Pulmonary artery endothelial cell (primary cell): ENCODE results near the gene FDX1. TPM values are rescaled to one million over a fixed set of nuclear protein-coding genes. Genes with fewer than 3 reads are reported as not detected.
A peak's percentile ranks its signal among the peaks of the same experiment; 100 is the strongest.

ENCODE experiments used
- DNase-seq: peaks from one replicate; pipeline ENCODE4 v3.0.0-alpha.2; 2011; ENCODE audit warnings: low read depth, low spot score
- total RNA-seq: library from RNA; depleted of rRNA; stranded (reverse); fragments of >200 nt; gene quantifications from 2 replicates; pipeline ENCODE4 v1.2.3, GENCODE V29; 2014

Gene FDX1
- total RNA-seq, 1 donor from 2014 or later: 9.5 TPM

GRCh38 chr11:110431051-110431672 lies 1.4 kb downstream of the FDX1 start:
- DNase-seq: no peak

- no peak for DNase-seq
These were observed 1.9 kb downstream of the FDX1 start for GRCh38 chr11:110431674-110432073.

- no peak for DNase-seq
These were observed 3.1 kb downstream of the FDX1 start for GRCh38 chr11:110432713-110433392.

GRCh38 chr11:110433393-110434333 lies 3.9 kb downstream of the FDX1 start:
- no peak for DNase-seq

GRCh38 chr11:110434952-110435779 lies 5.4 kb downstream of the FDX1 start:
- no peak for DNase-seq

GRCh38 chr11:110435780-110436717 lies 6.3 kb downstream of the FDX1 start:
- no peak for DNase-seq

GRCh38 chr11:110438017-110438416 lies 8.3 kb downstream of the FDX1 start:
- DNase-seq: no peak

- DNase-seq: no peak
These were observed 15.7 kb downstream of the FDX1 start for GRCh38 chr11:110445437-110445836.

- DNase-seq: no peak
These were observed 16.3 kb downstream of the FDX1 start for GRCh38 chr11:110446061-110446460.

GRCh38 chr11:110446594-110446993 lies 16.8 kb downstream of the FDX1 start:
- DNase-seq: no peak

GRCh38 chr11:110447343-110447742 lies 17.6 kb downstream of the FDX1 start:
- DNase-seq: no peak

- DNase-seq: no peak
These were observed 18.4 kb downstream of the FDX1 start for GRCh38 chr11:110447897-110448745.

- no peak for DNase-seq
These were observed 20.5 kb downstream of the FDX1 start for GRCh38 chr11:110450246-110450645.

- no peak for DNase-seq
These were observed 23.0 kb downstream of the FDX1 start for GRCh38 chr11:110452720-110453119.

- DNase-seq: no peak
These were observed 24.1 kb downstream of the FDX1 start for GRCh38 chr11:110453684-110454354.

- no peak for DNase-seq
These were observed 24.9 kb downstream of the FDX1 start for GRCh38 chr11:110454609-110455008.

- DNase-seq: no peak
These were observed 26.0 kb downstream of the FDX1 start for GRCh38 chr11:110455718-110456117.

- peak; percentile 10 for DNase-seq
These were observed 33.4 kb downstream of the FDX1 start for GRCh38 chr11:110463153-110463552.

GRCh38 chr11:110465231-110465630 lies 35.5 kb downstream of the FDX1 start:
- no peak for DNase-seq
